Measurements from ENCODE around the gene OLFM1. TPM values are rescaled to one million over a fixed set of nuclear protein-coding genes. Genes with fewer than 3 reads are reported as not detected.

Gene OLFM1
- total RNA-seq, 1 experiment from 2014 or later: 0.39 TPM

DNA sequence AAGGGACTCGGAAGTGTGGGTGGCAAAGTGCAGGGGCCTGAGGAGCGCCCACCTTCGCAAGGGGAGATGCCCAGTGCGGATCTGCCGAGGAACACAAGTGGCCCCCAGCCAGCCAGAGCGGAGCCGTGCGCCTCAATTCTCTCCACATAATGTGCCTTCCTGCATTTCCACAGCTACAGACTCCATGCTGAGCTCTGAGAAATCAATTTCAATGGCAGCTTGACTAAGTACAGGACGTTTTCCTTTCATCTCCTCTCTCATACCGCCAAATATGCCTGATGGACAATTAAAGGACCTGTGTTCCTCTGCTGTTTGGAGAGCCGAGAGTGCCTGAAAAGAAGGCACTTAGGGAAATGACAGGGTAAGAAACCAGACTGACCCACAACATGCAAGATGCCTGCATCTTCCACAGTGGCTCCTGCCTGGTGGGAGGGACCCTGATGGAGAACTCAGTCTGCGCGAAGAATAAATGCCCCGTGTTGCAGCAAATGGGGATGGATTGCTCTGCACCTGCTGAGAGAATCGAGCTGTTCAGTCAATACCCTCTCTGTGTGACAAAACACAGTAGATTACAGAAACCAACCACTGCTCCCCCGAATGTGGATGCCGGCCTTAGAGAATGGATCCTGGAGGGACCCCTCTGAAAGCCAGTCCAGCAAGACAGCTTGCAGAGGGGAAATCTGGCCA is 38.6 kb upstream of the OLFM1 start:
- in situ Hi-C loops (cut with HindIII; ENCODE audit: low pct_unique_long_range_greater_than_20kb, low sequenced_read_pairs): no loop called here
- peaks cover under 1% of the 10 kb centered on the region; the same call in 1 of the 2 replicates for H3K27me3 ChIP-seq (ENCODE audit: control insufficient read depth, insufficient read depth, low read length)
- H3K36me3 ChIP-seq (ENCODE audit: control insufficient read depth, insufficient read depth, low read length): no peaks in the 10 kb centered on the region
- H3K4me1 ChIP-seq (ENCODE audit: control insufficient read depth, insufficient read depth, low read length): no peaks in the 10 kb centered on the region
- CTCF ChIA-PET: no interaction called here
- no peak for DNase-seq (ENCODE audit: low read depth, low spot score)
- H3K27ac ChIP-seq (ENCODE audit: low read length): no peak overlapping the region
- intact Hi-C loops (cut with micrococcal nuclease; ENCODE audit: unreplicated experiment): no loop called here
- POLR2A ChIA-PET: no interaction called here
- TF ChIP-seq TCF7L2 (IDR thresholded peaks at IDR 0.05; ENCODE audit: low read depth, low read length) (no peak), SIN3A (IDR thresholded peaks at IDR 0.05; ENCODE audit: borderline replicate concordance, insufficient read depth, low read depth, low read length) (no peak), POLR2AphosphoS5 (IDR thresholded peaks at IDR 0.05; ENCODE audit: low read depth, low read length) (no peak)
- TF ChIP-seq, protein P1, sequence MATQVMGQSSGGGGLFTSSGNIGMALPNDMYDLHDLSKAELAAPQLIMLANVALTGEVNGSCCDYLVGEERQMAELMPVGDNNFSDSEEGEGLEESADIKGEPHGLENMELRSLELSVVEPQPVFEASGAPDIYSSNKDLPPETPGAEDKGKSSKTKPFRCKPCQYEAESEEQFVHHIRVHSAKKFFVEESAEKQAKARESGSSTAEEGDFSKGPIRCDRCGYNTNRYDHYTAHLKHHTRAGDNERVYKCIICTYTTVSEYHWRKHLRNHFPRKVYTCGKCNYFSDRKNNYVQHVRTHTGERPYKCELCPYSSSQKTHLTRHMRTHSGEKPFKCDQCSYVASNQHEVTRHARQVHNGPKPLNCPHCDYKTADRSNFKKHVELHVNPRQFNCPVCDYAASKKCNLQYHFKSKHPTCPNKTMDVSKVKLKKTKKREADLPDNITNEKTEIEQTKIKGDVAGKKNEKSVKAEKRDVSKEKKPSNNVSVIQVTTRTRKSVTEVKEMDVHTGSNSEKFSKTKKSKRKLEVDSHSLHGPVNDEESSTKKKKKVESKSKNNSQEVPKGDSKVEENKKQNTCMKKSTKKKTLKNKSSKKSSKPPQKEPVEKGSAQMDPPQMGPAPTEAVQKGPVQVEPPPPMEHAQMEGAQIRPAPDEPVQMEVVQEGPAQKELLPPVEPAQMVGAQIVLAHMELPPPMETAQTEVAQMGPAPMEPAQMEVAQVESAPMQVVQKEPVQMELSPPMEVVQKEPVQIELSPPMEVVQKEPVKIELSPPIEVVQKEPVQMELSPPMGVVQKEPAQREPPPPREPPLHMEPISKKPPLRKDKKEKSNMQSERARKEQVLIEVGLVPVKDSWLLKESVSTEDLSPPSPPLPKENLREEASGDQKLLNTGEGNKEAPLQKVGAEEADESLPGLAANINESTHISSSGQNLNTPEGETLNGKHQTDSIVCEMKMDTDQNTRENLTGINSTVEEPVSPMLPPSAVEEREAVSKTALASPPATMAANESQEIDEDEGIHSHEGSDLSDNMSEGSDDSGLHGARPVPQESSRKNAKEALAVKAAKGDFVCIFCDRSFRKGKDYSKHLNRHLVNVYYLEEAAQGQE (IDR thresholded peaks at IDR 0.05; ENCODE audit: insufficient read depth in 1 of 2, low read depth in 2 of 2, low read length in 1 of 2): no peak
- TF ChIP-seq, protein P2, sequence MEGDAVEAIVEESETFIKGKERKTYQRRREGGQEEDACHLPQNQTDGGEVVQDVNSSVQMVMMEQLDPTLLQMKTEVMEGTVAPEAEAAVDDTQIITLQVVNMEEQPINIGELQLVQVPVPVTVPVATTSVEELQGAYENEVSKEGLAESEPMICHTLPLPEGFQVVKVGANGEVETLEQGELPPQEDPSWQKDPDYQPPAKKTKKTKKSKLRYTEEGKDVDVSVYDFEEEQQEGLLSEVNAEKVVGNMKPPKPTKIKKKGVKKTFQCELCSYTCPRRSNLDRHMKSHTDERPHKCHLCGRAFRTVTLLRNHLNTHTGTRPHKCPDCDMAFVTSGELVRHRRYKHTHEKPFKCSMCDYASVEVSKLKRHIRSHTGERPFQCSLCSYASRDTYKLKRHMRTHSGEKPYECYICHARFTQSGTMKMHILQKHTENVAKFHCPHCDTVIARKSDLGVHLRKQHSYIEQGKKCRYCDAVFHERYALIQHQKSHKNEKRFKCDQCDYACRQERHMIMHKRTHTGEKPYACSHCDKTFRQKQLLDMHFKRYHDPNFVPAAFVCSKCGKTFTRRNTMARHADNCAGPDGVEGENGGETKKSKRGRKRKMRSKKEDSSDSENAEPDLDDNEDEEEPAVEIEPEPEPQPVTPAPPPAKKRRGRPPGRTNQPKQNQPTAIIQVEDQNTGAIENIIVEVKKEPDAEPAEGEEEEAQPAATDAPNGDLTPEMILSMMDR (IDR thresholded peaks at IDR 0.05): no peak
- ATAC-seq: no peak
- H3K4me3 ChIP-seq (ENCODE audit: low read depth in 2 of 2, low read length in 2 of 2): no peak overlapping the region
- no peaks in the 10 kb centered on the region for H3K9me3 ChIP-seq (ENCODE audit: control insufficient read depth, insufficient read depth, low read depth, low read length)
- BruUV-seq (replicated peaks): no TSS peak

DNA sequence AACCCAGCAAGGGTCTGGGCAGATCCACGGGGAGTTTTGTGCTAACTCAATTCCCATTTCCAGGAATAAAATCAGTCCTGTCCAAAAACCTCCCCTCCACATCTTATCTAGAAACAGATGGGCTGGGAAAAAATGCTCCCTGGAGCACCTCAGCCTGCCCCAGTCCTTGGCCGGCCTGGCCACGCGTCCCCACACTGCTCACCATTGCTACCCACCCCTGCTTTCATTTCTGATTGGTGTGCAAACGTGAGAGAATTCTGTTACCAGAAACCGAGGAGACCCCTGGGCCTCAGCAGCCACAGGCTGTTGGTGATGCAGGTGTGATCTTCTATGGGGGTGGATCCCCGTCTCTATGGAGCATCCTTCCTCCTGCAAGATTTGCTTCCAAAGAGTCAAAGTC is 38.0 kb upstream of the OLFM1 start:
- CTCF ChIA-PET: no interaction called here
- POLR2A ChIA-PET: no interaction called here

More for the DNA sequence above, 38.0 kb upstream of the OLFM1 start:
- H3K4me3 ChIP-seq (ENCODE audit: low read depth in 2 of 2, low read length in 2 of 2): no peak overlapping the region
- no peaks in the 10 kb centered on the region for H3K4me1 ChIP-seq (ENCODE audit: control insufficient read depth, insufficient read depth, low read length)
- H3K9me3 ChIP-seq (ENCODE audit: control insufficient read depth, insufficient read depth, low read depth, low read length): no peaks in the 10 kb centered on the region
- intact Hi-C loops (cut with micrococcal nuclease; ENCODE audit: unreplicated experiment) (no loop called here), in situ Hi-C loops (cut with HindIII; ENCODE audit: low pct_unique_long_range_greater_than_20kb, low sequenced_read_pairs) (no loop called here)
- DNase-seq (ENCODE audit: low read depth, low spot score) (no peak), ATAC-seq (no peak)
- no TSS peak for BruUV-seq (replicated peaks)
- TF ChIP-seq POLR2AphosphoS5 (IDR thresholded peaks at IDR 0.05; ENCODE audit: low read depth, low read length): no peak
- TF ChIP-seq TCF7L2 (IDR thresholded peaks at IDR 0.05; ENCODE audit: low read depth, low read length): no peak
- TF ChIP-seq SIN3A (IDR thresholded peaks at IDR 0.05; ENCODE audit: borderline replicate concordance, insufficient read depth, low read depth, low read length): no peak
- TF ChIP-seq, protein P1 (IDR thresholded peaks at IDR 0.05; ENCODE audit: insufficient read depth in 1 of 2, low read depth in 2 of 2, low read length in 1 of 2): no peak
- TF ChIP-seq, protein P2 (IDR thresholded peaks at IDR 0.05): no peak
- H3K27me3 ChIP-seq (ENCODE audit: control insufficient read depth, insufficient read depth, low read length): peaks cover 3% of the 10 kb centered on the region; the same call in 1 of the 2 replicates
- H3K27ac ChIP-seq (ENCODE audit: low read length): no peak overlapping the region
- H3K36me3 ChIP-seq (ENCODE audit: control insufficient read depth, insufficient read depth, low read length): no peaks in the 10 kb centered on the region

Data from Panc1 (cell line).